HG02943 (cell line): Measurements from ENCODE around the gene CCDC107.

Source experiments
- ATAC-seq: cut with Tn5 transposase; IDR thresholded peaks from one replicate; pipeline ENCODE4 v1.9.1; 2021; ENCODE audit warnings: mild to moderate bottlenecking, low read depth, moderate library complexity; ENCODE audit not compliant: unreplicated experiment

Gene CCDC107

GRCh38 chr9:35682051-35682450 is 24.0 kb downstream of the CCDC107 start:
- no peak for ATAC-seq

DNA sequence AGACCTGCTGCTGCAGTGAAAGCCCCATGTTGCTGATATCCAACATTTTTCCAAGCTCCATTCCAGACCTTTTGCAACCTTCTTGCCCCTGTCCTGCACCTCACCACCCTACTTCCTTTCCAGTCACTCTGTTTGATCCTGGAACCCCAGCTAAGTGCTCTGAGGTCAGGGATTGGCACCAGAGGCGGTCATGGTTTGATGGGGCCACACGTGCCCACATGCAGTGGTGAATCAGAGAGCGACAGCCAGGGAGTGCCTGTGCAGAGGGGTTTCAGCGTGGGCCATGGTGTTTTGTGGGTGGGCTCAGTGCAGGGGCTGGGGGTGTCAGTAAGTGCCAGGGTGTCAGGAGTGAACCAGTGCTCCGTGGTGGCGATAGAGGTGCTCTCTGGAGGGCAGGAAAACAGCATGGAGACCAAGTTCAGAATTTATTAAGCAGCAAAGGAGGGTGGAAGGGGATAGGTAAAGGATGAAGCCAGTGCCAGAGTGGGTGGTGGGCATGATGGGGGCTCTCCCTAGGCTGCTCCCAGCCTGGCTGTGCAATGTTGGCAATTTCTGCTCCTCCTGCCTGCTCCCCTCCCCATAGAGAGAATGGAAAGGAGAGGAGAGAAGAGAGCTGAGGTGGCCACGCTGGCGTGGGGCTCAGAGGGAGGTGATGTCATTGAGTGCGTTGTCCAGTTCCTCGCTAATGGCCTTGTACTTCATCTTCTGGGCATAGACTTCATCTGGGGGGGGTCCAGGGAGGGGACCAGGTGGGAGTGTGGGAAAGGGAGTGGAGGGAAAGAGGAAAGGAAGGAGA is 24.6 kb downstream of the CCDC107 start:
- ATAC-seq: no peak

DNA sequence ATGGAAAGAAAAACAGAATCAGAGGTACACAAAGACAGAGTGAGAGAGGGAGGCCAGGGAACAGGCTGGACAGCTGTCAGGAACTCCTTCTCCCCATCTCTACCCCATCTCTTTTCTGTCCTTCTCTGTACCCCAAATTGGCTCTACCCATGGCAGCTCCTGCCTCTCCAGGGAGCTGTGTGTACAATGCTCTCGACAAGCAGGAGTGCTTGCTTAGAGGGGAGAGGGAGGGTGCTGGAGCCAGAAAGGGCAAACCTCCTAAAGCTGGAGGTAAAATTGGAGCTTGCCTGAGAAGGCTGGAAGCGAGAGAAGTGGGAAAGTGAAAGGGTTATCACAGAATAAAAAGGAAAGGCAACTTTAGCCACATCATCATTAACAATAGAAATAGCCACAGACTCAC is 25.2 kb downstream of the CCDC107 start:
- no peak for ATAC-seq

- ATAC-seq: no peak
Observed at GRCh38 chr9:35684921-35685320, 26.8 kb downstream of the CCDC107 start.

DNA sequence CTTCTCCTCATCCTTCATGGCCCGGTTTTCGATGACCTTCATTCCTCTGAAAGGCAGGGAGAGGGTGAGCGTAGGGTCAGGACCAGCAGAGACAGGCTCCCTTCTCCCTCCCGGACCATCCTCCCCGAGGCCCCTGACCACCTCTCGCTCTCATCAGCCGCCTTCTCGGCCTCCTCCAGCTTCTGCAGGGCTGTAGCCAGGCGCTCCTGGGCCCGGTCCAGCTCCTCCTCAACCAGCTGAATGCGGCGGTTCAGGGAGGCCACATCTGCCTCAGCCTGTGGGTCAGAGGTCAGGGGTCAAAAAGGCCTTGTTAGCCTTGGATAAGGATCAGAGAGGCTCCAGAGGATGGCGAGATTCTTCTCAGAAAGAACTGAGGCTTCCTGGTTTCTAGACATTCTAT is 27.4 kb downstream of the CCDC107 start:
- ATAC-seq: no peak

- ATAC-seq: no peak
Observed at GRCh38 chr9:35686222-35687203, 28.4 kb downstream of the CCDC107 start.

GRCh38 chr9:35687306-35687705 is 29.2 kb downstream of the CCDC107 start:
- ATAC-seq: no peak

DNA sequence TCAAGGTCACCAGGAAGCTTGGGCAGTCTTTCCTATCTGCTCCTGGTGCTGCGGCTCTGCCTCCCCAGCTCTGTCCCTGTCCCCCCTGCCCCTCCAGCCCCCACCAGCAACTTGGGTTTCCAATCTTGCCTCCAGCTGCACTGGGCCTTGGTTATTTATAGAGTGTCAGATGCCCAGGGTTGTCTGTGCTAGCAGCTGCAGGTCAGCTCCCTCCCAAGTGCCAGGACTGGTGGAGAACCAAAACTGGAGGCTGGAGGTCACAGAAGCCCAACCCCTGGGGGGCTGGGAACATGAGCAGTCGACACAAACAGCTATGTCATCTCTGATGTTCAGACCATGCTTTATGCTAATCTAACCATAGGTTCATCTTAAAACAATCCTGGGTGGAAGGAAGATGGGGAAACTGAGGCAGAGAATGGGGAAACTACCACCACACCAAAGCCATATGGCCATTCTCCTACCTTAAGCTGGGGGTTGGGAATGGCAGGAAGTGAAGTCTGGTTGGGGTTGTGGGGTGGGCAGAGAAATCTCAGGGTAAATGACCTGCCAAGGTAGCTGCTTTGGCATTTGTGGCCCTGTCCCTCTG is 30.0 kb downstream of the CCDC107 start:
- ATAC-seq: no peak

GRCh38 chr9:35688558-35689541 is 30.8 kb downstream of the CCDC107 start:
- no peak for ATAC-seq

GRCh38 chr9:35689542-35690293 is 31.6 kb downstream of the CCDC107 start, which contains the start of gene TPM2:
TPM2 (minus strand) TSS chr9:35689925; CDS start chr9:35689817, 108 bp downstream.
- ATAC-seq: no peak

- ATAC-seq: no peak
Observed at GRCh38 chr9:35690294-35690613, 32.2 kb downstream of the CCDC107 start.

- ATAC-seq: no peak
Observed at GRCh38 chr9:35690614-35691333, 32.7 kb downstream of the CCDC107 start.

GRCh38 chr9:35691334-35691650 is 33.2 kb downstream of the CCDC107 start:
- ATAC-seq: no peak

GRCh38 chr9:35691757-35692301 is 33.7 kb downstream of the CCDC107 start:
- no peak for ATAC-seq

- no peak for ATAC-seq
Observed at GRCh38 chr9:35695943-35696401, 37.9 kb downstream of the CCDC107 start.

GRCh38 chr9:35696520-35697215 is 38.6 kb downstream of the CCDC107 start:
- ATAC-seq: no peak

DNA sequence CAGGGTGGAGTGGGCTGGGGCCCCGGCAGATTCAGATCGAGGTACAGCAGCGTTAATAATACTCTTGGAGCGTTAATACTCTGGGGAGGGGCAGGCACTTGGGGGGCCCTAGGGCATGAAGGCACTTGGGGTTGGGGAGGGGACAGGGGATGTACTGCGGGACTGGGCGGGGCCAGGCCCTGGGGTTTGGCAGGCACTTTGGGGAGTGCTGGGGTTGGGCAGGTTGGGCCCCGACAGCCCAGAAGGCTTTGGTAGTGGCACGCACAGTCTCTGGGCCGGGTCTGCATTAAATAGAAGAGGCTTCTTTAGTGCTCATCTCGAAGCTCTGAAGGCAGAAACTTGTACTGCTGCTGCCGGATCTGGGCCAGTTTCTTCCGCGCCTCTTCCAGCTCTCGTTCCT is 39.4 kb downstream of the CCDC107 start:
- no peak for ATAC-seq

DNA sequence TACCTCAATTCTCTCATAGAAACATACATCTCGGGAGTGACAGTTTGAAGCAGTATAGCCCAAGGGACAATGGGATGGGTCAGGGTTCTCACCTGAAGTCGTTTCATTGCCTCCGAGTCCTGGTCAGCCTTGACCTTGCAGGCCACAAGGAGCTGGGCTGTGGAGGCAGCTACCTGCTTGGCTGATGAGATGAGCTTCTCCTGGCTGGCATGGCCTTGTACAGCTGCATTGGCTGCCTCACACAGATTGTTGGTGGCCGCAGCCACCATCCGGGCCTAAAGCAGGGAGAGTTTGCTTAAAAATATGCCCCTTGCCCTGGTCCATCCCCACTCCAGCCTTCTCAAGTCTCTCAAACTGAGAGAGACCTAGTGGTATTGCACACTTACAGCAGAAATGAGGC is 40.1 kb downstream of the CCDC107 start:
- no peak for ATAC-seq
